ENCODE data around the gene UBE4B.
"Not testable (repeated sequence)": the region's sequence is repeated elsewhere in the genome, so short reads cannot be mapped to it uniquely, and the experiment has no call there.

UBE4B gene

GRCh38 chr1:10179406-10180091 lies 146.8 kb downstream of the UBE4B start:
- no peak for DNase-seq

- DNase-seq = no peak
These were observed 148.4 kb downstream of the UBE4B start for GRCh38 chr1:10181154-10181553.

- no peak for DNase-seq
These were observed 153.0 kb downstream of the UBE4B start for GRCh38 chr1:10185759-10186158.

GRCh38 chr1:10186331-10187025 lies 153.7 kb downstream of the UBE4B start:
- no peak for DNase-seq

- no peak for DNase-seq
These were observed 154.2 kb downstream of the UBE4B start for GRCh38 chr1:10187026-10187334.

- DNase-seq = peak; percentile 27
These were observed 155.4 kb downstream of the UBE4B start for GRCh38 chr1:10188133-10188650.

GRCh38 chr1:10189659-10190058 lies 156.9 kb downstream of the UBE4B start:
- DNase-seq = peak; percentile 24

- no peak for DNase-seq
These were observed 159.5 kb downstream of the UBE4B start for GRCh38 chr1:10192263-10192662.

- peak; percentile 6 for DNase-seq
These were observed 160.5 kb downstream of the UBE4B start for GRCh38 chr1:10193288-10193687.

- DNase-seq = no peak
These were observed 162.8 kb downstream of the UBE4B start for GRCh38 chr1:10195570-10195969.

- DNase-seq = no peak
These were observed 164.2 kb downstream of the UBE4B start for GRCh38 chr1:10196976-10197375.

- no peak for DNase-seq
These were observed 167.9 kb downstream of the UBE4B start for GRCh38 chr1:10200620-10201019.

GRCh38 chr1:10204003-10204642 lies 171.4 kb downstream of the UBE4B start:
- no peak for DNase-seq

GRCh38 chr1:10205206-10205605 lies 172.4 kb downstream of the UBE4B start:
- DNase-seq = not testable (repeated sequence)

GRCh38 chr1:10207810-10208209 lies 175.1 kb downstream of the UBE4B start:
- no peak for DNase-seq

- peak; percentile 72 for DNase-seq
These were observed 175.8 kb downstream of the UBE4B start for GRCh38 chr1:10208537-10208936.

GRCh38 chr1:10209590-10209904 lies 176.8 kb downstream of the UBE4B start:
- no peak for DNase-seq

GRCh38 chr1:10209905-10210810 lies 177.4 kb downstream of the UBE4B start, which contains the start of gene KIF1B:
TSS of gene KIF1B (plus strand) at chr1:10210570. CDS start at chr1:10232329, 21,759 bp downstream.
- DNase-seq = peak; percentile 98

GRCh38 chr1:10210841-10211804 lies 178.4 kb downstream of the UBE4B start:
- peak; percentile 60 for DNase-seq

GRCh38 chr1:10211805-10212410 lies 179.2 kb downstream of the UBE4B start:
- DNase-seq = no peak

GRCh38 chr1:10212476-10212875 lies 179.7 kb downstream of the UBE4B start:
- DNase-seq = no peak

All from hematopoietic multipotent progenitor cell treated with erythropoietin and hydrocortisone succinate and interleukin-3 and kit ligand, for 4 days (in vitro differentiated cells).